ENCODE results near the gene DMRTB1.

GRCh38 chr1:53430261-53430660 is 28.9 kb upstream of the DMRTB1 start:
- TF ChIP-seq, protein P1, sequence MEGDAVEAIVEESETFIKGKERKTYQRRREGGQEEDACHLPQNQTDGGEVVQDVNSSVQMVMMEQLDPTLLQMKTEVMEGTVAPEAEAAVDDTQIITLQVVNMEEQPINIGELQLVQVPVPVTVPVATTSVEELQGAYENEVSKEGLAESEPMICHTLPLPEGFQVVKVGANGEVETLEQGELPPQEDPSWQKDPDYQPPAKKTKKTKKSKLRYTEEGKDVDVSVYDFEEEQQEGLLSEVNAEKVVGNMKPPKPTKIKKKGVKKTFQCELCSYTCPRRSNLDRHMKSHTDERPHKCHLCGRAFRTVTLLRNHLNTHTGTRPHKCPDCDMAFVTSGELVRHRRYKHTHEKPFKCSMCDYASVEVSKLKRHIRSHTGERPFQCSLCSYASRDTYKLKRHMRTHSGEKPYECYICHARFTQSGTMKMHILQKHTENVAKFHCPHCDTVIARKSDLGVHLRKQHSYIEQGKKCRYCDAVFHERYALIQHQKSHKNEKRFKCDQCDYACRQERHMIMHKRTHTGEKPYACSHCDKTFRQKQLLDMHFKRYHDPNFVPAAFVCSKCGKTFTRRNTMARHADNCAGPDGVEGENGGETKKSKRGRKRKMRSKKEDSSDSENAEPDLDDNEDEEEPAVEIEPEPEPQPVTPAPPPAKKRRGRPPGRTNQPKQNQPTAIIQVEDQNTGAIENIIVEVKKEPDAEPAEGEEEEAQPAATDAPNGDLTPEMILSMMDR (IDR thresholded peaks at IDR 0.05), result no peak
- no peak for TF ChIP-seq POLR2A (IDR thresholded peaks at IDR 0.05)

Measured in testis (tissue), 2 donors.